HepG2 (cell line): ENCODE results near the gene DAZAP1. TPM values are rescaled to one million over a fixed set of nuclear protein-coding genes. Genes with fewer than 3 reads are reported as not detected.

Experiments used
- ATRX ChIP-seq: sonication (generic); formaldehyde crosslinking; IDR thresholded peaks from 2 replicates; pipeline ENCODE4 v1.4.0; 2020; ENCODE audit warnings: missing genetic modification reagents, borderline replicate concordance
- DZIP1 ChIP-seq: sonication (generic); formaldehyde crosslinking; IDR thresholded peaks from 2 replicates; pipeline ENCODE4 v1.5.0; 2020; ENCODE audit warnings: mild to moderate bottlenecking, missing genetic modification reagents
- E2F1 ChIP-seq: sonication (generic); formaldehyde crosslinking; IDR thresholded peaks from 2 replicates; pipeline ENCODE4 v1.5.0; 2020; ENCODE audit warnings: missing genetic modification reagents
- EHMT2 ChIP-seq: fragments of 200-600 bp; sonication (generic); IDR thresholded peaks from 2 replicates; pipeline ENCODE4 v1.7.0; 2017; ENCODE audit warnings: antibody characterized with exemption, low read depth, low read length, borderline replicate concordance
- FOXJ3 ChIP-seq: sonication (generic); formaldehyde crosslinking; IDR thresholded peaks from 2 replicates; pipeline ENCODE4 v1.4.0; 2020; ENCODE audit warnings: missing genetic modification reagents, mild to moderate bottlenecking, borderline replicate concordance
- HDAC2 ChIP-seq: sonication (generic); formaldehyde crosslinking; IDR thresholded peaks from 2 replicates; pipeline ENCODE4 v1.4.0; 2020; ENCODE audit warnings: missing genetic modification reagents
- KDM1A ChIP-seq: IDR thresholded peaks from 2 replicates; pipeline ENCODE4 v1.6.1; 2016; ENCODE audit warnings: missing compliant biosample characterization
- KLF12 ChIP-seq: sonication (generic); formaldehyde crosslinking; IDR thresholded peaks from 2 replicates; pipeline ENCODE4 v1.4.0; 2020; ENCODE audit warnings: missing genetic modification reagents, borderline replicate concordance
- MXD1 ChIP-seq: sonication (generic); formaldehyde crosslinking; IDR thresholded peaks from 2 replicates; pipeline ENCODE4 v1.4.0; 2020; ENCODE audit warnings: mild to moderate bottlenecking, missing genetic modification reagents
- NFE2L2 ChIP-seq: fragments of 150-350 bp; IDR thresholded peaks from 2 replicates; pipeline ENCODE4 v1.6.1; 2014; ENCODE audit warnings: low read length
- NR2F2 ChIP-seq: IDR thresholded peaks from 2 replicates; pipeline ENCODE4 v1.6.1; 2012; ENCODE audit warnings: low read depth, inconsistent platforms, borderline replicate concordance
- PITX1 ChIP-seq: sonication (generic); formaldehyde crosslinking; IDR thresholded peaks from 2 replicates; pipeline ENCODE4 v1.5.1; 2020; ENCODE audit warnings: mild to moderate bottlenecking, missing genetic modification reagents
- POLR2A ChIP-seq, 2 experiments: IDR thresholded peaks; 2 replicates each; pipeline ENCODE4 v1.6.1; 2011; ENCODE audit warnings: low read depth in 2 of 2, low read length in 2 of 2, mild to moderate bottlenecking in 1 of 2, moderate library complexity in 1 of 2; ENCODE audit not compliant: insufficient read depth in 1 of 2
- SALL1 ChIP-seq: sonication (generic); formaldehyde crosslinking; IDR thresholded peaks from 2 replicates; pipeline ENCODE4 v1.8.0; 2022; ENCODE audit warnings: mild to moderate bottlenecking, missing genetic modification reagents
- SMC3 ChIP-seq: IDR thresholded peaks from 2 replicates; pipeline ENCODE4 v1.6.1; 2011; ENCODE audit warnings: low read length, improper control_type of control experiment
- SNAPC2 ChIP-seq: sonication (generic); formaldehyde crosslinking; IDR thresholded peaks from 2 replicates; pipeline ENCODE4 v1.8.1; 2022; ENCODE audit warnings: mild to moderate bottlenecking, missing genetic modification reagents
- XRCC5 ChIP-seq: fragments of 200-400 bp; formaldehyde crosslinking; optimal IDR thresholded peaks from 2 replicates; pipeline ENCODE3; 2017; ENCODE audit warnings: mild to moderate bottlenecking, low read length
- ZFX ChIP-seq: sonication (generic); formaldehyde crosslinking; IDR thresholded peaks from 2 replicates; pipeline ENCODE4 v1.4.0; 2020; ENCODE audit warnings: mild to moderate bottlenecking, low read depth, missing genetic modification reagents, moderate library complexity
- ZNF24 ChIP-seq: fragments of 450-650 bp; IDR thresholded peaks from 2 replicates; pipeline ENCODE4 v1.6.1; 2017; ENCODE audit warnings: antibody characterized with exemption, mild to moderate bottlenecking
- ZNF335 ChIP-seq: sonication (generic); formaldehyde crosslinking; IDR thresholded peaks from 2 replicates; pipeline ENCODE4 v1.4.0; 2020; ENCODE audit warnings: missing genetic modification reagents
- ZNF576 ChIP-seq: sonication (generic); formaldehyde crosslinking; IDR thresholded peaks from 2 replicates; pipeline ENCODE4 v1.4.0; 2020; ENCODE audit warnings: mild to moderate bottlenecking, missing genetic modification reagents
- ZNF773 ChIP-seq: sonication (generic); formaldehyde crosslinking; IDR thresholded peaks from 2 replicates; pipeline ENCODE4 v1.4.0; 2020; ENCODE audit warnings: missing genetic modification reagents, borderline replicate concordance
- ZNF800 ChIP-seq: sonication (generic); formaldehyde crosslinking; IDR thresholded peaks from 2 replicates; pipeline ENCODE4 v1.4.0; 2020; ENCODE audit warnings: missing genetic modification reagents
- ZNF891 ChIP-seq: sonication (generic); formaldehyde crosslinking; IDR thresholded peaks from 2 replicates; pipeline ENCODE4 v1.5.0; 2020; ENCODE audit warnings: mild to moderate bottlenecking, missing genetic modification reagents
- polyA plus RNA-seq, 8 experiments: library from polyadenylated mRNA; depleted of rRNA in 3 of 8; stranded (reverse) in 7 of 8; unstranded in 1 of 8; fragments of >200 nt; fragmentation: Illumina TruSeq in 4 of 8; extraction: Trizol in 4 of 8; gene quantifications; 2 replicates each; pipeline versions ENCODE4 v1.2.1 to v1.2.3, GENCODE V29; 2011 to 2016; ENCODE audit warnings: low read depth in 4 of 8, missing spikeins in 1 of 8, mixed read lengths in 1 of 8; ENCODE audit not compliant: insufficient read depth in 1 of 8
- total RNA-seq, 5 experiments: library from RNA; depleted of rRNA; stranded (reverse); fragments of >200 nt; fragmentation: Illumina TruSeq; extraction: Trizol; gene quantifications; 2 replicates each; pipeline ENCODE4 v1.2.3, GENCODE V29; 2016; ENCODE audit warnings: low read depth in 1 of 5

The DAZAP1 gene
- total and polyA plus RNA-seq, 2 of the 13 experiments (the other 11 are each of a cell fraction or from before 2014, with no cell fraction given), result 63.3 to 79.2 TPM

GRCh38 chr19:1400281-1401137 is 6.9 kb upstream of the DAZAP1 start (continued):
- TF ChIP-seq DZIP1 (no peak), NFE2L2 (no peak), KLF12 (CRISPR knock-in tag) (no peak), ZFX (CRISPR knock-in tag) (peak; percentile 76), ZNF891 (CRISPR knock-in tag) (peak; percentile 75), NR2F2 (no peak), ATRX (CRISPR knock-in tag) (no peak), XRCC5 (no peak), ZNF24 (no peak), EHMT2 (no peak), MXD1 (CRISPR knock-in tag) (no peak; the same call in 1 of the 2 replicates), SALL1 (CRISPR knock-in tag) (peak; percentile 74), SMC3 (no peak), ZNF576 (0 out of 2 replicates have a peak, but pooled peaks have one; percentile 64), ZNF773 (CRISPR knock-in tag) (no peak), ZNF800 (CRISPR knock-in tag) (0 out of 2 replicates have a peak, but pooled peaks have one; percentile 47), SNAPC2 (CRISPR knock-in tag) (0 out of 2 replicates have a peak, but pooled peaks have one; percentile 38), ZNF335 (peak; percentile 44; the same call in 1 of the 2 replicates), HDAC2 (peak; percentile 92), KDM1A (CRISPR knock-in tag) (peak; percentile 100), E2F1 (CRISPR knock-in tag) (peak; percentile 43; the same call in 1 of the 2 replicates), PITX1 (CRISPR knock-in tag) (peak; percentile 75; the same call in 1 of the 2 replicates), POLR2A (IDR thresholded peaks at IDR 0.05; ENCODE audit: insufficient read depth in 1 of 2, low read depth in 2 of 2, low read length in 2 of 2) (peak; percentile 58 to 69), FOXJ3 (CRISPR knock-in tag) (peak; percentile 79)
